HCT116 (cell line): ENCODE data around the gene PIKFYVE. TPM values are rescaled to one million over a fixed set of nuclear protein-coding genes. Genes with fewer than 3 reads are reported as not detected.
"Not testable (repeated sequence)": the region's sequence is repeated elsewhere in the genome, so short reads cannot be mapped to it uniquely, and the experiment has no call there.

Experiments
- ATAC-seq: fragments of 200-7000 bp; cut with Tn5 transposase; 2 replicates; pipeline ENCODE4 v1.9.1; 2020; ENCODE audit warnings: mild to moderate bottlenecking, moderate library complexity
- BruUV-seq: library from RNA; stranded (reverse); fragments of 400-500 nt; replicated peaks from 2 replicates; lab custom pipeline; 2021; lab: Mats Ljungman, UMichigan
- CTCF ChIA-PET: fragments of 300-600 bp; sonication (Branson Sonifier 250); formaldehyde crosslinking; loops from one replicate; lab custom pipeline; 2021; ENCODE audit warnings: antibody characterized with exemption; lab: Charles Lee
- POLR2A ChIA-PET: fragments of 300-600, 350-600 bp; sonication (Branson Sonifier 250); formaldehyde crosslinking; loops from one replicate; lab custom pipeline; 2021; ENCODE audit warnings: antibody characterized with exemption; lab: Charles Lee
- RAD21 ChIA-PET, 2 experiments: fragments of 300-600 bp; sonication (Branson Sonifier 250); formaldehyde crosslinking; loops; one replicate each; lab custom pipeline; 2023; ENCODE audit warnings: low total read pairs in 2 of 2; ENCODE audit not compliant: uncharacterized antibody in 2 of 2, unreplicated experiment in 2 of 2, low non-redundant PET in 1 of 2; lab: Charles Lee
- DNase-seq: peaks from one replicate; pipeline ENCODE4 v3.0.0-alpha.2; 2010; ENCODE audit warnings: low read depth, low spot score
- H2AFZ ChIP-seq: fragments of 200-600 bp; shearing (Covaris generic), sonication (generic); 2 replicates; pipeline ENCODE4 v1.6.1; 2017; ENCODE audit warnings: low read depth, mixed run types, mixed read lengths, antibody characterized with exemption, low read length; ENCODE audit not compliant: poor library complexity, severe bottlenecking
- H3K27ac ChIP-seq: 2 replicates; pipeline ENCODE4 v1.5.1; 2012; ENCODE audit warnings: low read depth, low read length
- H3K27me3 ChIP-seq: fragments of 200-600 bp; sonication (generic); 2 replicates; pipeline ENCODE4 v1.6.1; 2016; ENCODE audit warnings: mixed run types, low read length, mixed read lengths; ENCODE audit not compliant: insufficient read depth
- H3K36me3 ChIP-seq, 2 experiments: fragments of 200-500 bp in 1 of 2; fragments of 200-600 bp in 1 of 2; sonication (Bioruptor generic) in 1 of 2; sonication (generic) in 1 of 2; 2 replicates each; pipeline versions ENCODE4 v1.5.1 to v1.6.1; 2014 to 2016; ENCODE audit warnings: low read length in 2 of 2, inconsistent platforms in 1 of 2, mixed read lengths in 1 of 2, mixed run types in 1 of 2; ENCODE audit not compliant: insufficient read depth in 2 of 2, control insufficient read depth in 1 of 2
- H3K4me1 ChIP-seq, 2 experiments: fragments of 200-600 bp in 1 of 2; sonication (generic) in 1 of 2; 2 replicates each; pipeline versions ENCODE4 v1.5.1 to v1.6.1; 2012 to 2017; ENCODE audit warnings: low read length in 2 of 2, inconsistent platforms in 1 of 2, mild to moderate bottlenecking in 1 of 2, mixed read lengths in 1 of 2, mixed run types in 1 of 2, moderate library complexity in 1 of 2; ENCODE audit not compliant: insufficient read depth in 2 of 2, control insufficient read depth in 1 of 2
- H3K4me2 ChIP-seq: fragments of 200-600 bp; sonication (generic); 2 replicates; pipeline ENCODE4 v1.6.1; 2017; ENCODE audit warnings: mixed run types, low read length, mixed read lengths
- H3K4me3 ChIP-seq, 2 experiments: fragments of 200-600 bp in 1 of 2; sonication (generic) in 1 of 2; replicated peaks in 1 of 2; 2 replicates each; pipeline ENCODE4 v1.5.1; 2011 to 2016; ENCODE audit warnings: low read length in 2 of 2, control low read depth in 1 of 2, low read depth in 1 of 2, mild to moderate bottlenecking in 1 of 2, mixed read lengths in 1 of 2, mixed run types in 1 of 2
- H3K79me2 ChIP-seq: fragments of 200-600 bp; sonication (generic); 2 replicates; pipeline ENCODE4 v1.6.1; 2017; ENCODE audit warnings: mild to moderate bottlenecking, mixed run types, low read length, moderate library complexity, mixed read lengths; ENCODE audit not compliant: insufficient read depth
- H3K9ac ChIP-seq: fragments of 200-600 bp; sonication (generic); 2 replicates; pipeline ENCODE4 v1.6.1; 2016; ENCODE audit warnings: low read length, mixed read lengths
- H3K9me2 ChIP-seq: fragments of 200-600 bp; sonication (generic), shearing (Covaris generic); 2 replicates; pipeline ENCODE4 v1.6.1; 2017; ENCODE audit warnings: mixed run types, mild to moderate bottlenecking, moderate library complexity; ENCODE audit not compliant: insufficient read depth
- H3K9me3 ChIP-seq, 2 experiments: fragments of 200-500 bp in 1 of 2; fragments of 200-600 bp in 1 of 2; sonication (Bioruptor generic) in 1 of 2; sonication (generic) in 1 of 2; 2 replicates each; pipeline ENCODE4 v1.6.1; 2014 to 2017; ENCODE audit warnings: low read length in 2 of 2, mixed read lengths in 2 of 2, inconsistent platforms in 1 of 2, low read depth in 1 of 2, mild to moderate bottlenecking in 1 of 2, mixed run types in 1 of 2, moderate library complexity in 1 of 2; ENCODE audit not compliant: control insufficient read depth in 1 of 2, insufficient read depth in 1 of 2
- H4K20me1 ChIP-seq: fragments of 200-600 bp; sonication (generic), shearing (Covaris generic); 2 replicates; pipeline ENCODE4 v1.6.1; 2017; ENCODE audit warnings: mixed run types, mild to moderate bottlenecking, moderate library complexity; ENCODE audit not compliant: insufficient read depth
- ELF1 ChIP-seq: IDR thresholded peaks from 2 replicates; pipeline ENCODE4 v1.6.1; 2012; ENCODE audit warnings: low read depth, borderline replicate concordance
- FOSL1 ChIP-seq: IDR thresholded peaks from 2 replicates; pipeline ENCODE4 v1.6.1; 2012; ENCODE audit warnings: low read depth
- SIN3A ChIP-seq: IDR thresholded peaks from 2 replicates; pipeline ENCODE4 v1.6.1; 2012; ENCODE audit warnings: low read depth
- intact Hi-C: fragments of 100-400 bp; cut with micrococcal nuclease; formaldehyde crosslinking; loops from 2 replicates; pipeline ENCODE4 v1.10.0; 2022
- total RNA-seq: library from RNA; stranded (reverse); gene quantifications from one replicate; pipeline ENCODE4 v1.2.1, GENCODE V29; 2021; ENCODE audit not compliant: unreplicated experiment

Gene PIKFYVE
- total RNA-seq, 1 experiment from 2014 or later = 21.8 TPM

DNA sequence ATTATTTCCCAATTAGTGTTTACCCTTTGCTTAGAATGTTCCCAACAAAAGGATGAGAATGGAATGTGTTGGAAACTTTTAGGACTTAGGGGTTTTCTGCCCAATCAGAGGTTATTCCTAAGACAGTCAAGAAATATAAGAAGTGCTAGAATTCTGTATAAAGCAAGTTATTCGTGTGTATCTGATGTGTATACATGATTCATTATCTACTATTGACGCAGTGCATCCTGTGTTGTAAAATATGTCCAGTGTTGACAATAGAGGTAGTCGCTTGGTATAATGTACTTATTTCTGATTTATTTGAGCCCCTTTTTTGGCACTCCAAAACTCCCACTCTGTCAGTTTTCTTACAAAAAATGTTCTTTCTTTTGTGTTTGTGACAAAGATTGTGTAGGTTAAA is 881 bp downstream of the PIKFYVE start:
- ATAC-seq (no peak), DNase-seq (no peak)
- ChIA-PET CTCF (interaction anchor here (1.0 to 2.5 kb wide), 3 partner anchors 13 to 1064 kb away, joined by 3 to 13 read pairs (median 7); no protein-coding TSS in a partner anchor), POLR2A (interaction anchor here (3.0 kb wide), 1 partner anchor 12 kb away, joined by 16 read pairs; the partner anchor contains the start of gene IDH1), RAD21 (no interaction called here)
- H3K4me3 ChIP-seq = peak overlapping the region; percentile 90 to 91
- no peaks in the 10 kb centered on the region for H4K20me1 ChIP-seq
- no peaks in the 10 kb centered on the region for H3K36me3 ChIP-seq
- BruUV-seq = TSS peak; percentile 60
- H2AFZ ChIP-seq = no peak overlapping the region
- intact Hi-C loops = loop anchor here (5.0 kb wide), 1 partner anchor 470 kb away; no protein-coding TSS in a partner anchor
- peak overlapping the region; percentile 79 for H3K9ac ChIP-seq
- peak overlapping the region; percentile 85 for H3K4me2 ChIP-seq
- no peaks in the 10 kb centered on the region for H3K9me2 ChIP-seq
- TF ChIP-seq FOSL1 (no peak), SIN3A (no peak), ELF1 (0 out of 2 replicates have a peak, but pooled peaks have one; percentile 17)
- peak overlapping the region; percentile 62; the same call in 1 of the 2 replicates for H3K27ac ChIP-seq
- 0 out of 4 replicates have a peak, but pooled peaks cover 0 to 3% of the 10 kb centered on the region in 2 experiments for H3K9me3 ChIP-seq
- no peaks in the 10 kb centered on the region for H3K27me3 ChIP-seq
- peaks cover 38% of the 10 kb centered on the region for H3K79me2 ChIP-seq
- peaks cover 10 to 29% of the 10 kb centered on the region in 2 experiments for H3K4me1 ChIP-seq

DNA sequence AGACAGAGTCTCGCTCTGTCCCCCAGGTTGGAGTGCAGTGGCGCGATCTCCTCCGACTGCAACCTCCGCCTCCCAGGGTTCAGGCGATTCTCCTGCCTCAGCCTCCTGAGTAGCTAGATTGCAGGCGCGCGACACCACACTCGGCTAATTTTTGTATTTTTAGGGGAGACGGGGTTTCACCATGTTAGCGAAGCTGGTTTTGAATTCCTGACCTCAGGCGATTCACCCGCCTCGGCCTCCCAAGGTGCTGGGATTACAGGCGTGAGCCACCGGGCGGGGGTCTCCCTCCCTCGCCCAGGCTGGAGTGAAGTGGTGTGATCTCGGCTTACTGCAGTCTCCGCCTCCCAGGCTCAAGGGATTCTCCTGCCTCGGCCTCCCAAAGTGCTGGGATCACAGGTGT is 1.5 kb downstream of the PIKFYVE start:
- Histone ChIP-seq H3K9ac (peak overlapping the region; percentile 79; the same call in 1 of the 2 replicates), H3K4me3 (peak overlapping the region; percentile 90 to 91; a peak in 3 of 4 replicates), H3K4me2 (peak overlapping the region; percentile 85), H3K4me1 (peaks cover 10 to 29% of the 10 kb centered on the region in 2 experiments), H3K79me2 (peaks cover 38% of the 10 kb centered on the region)
- RAD21 ChIA-PET, H4K20me1 ChIP-seq, DNase-seq, H3K9me3 ChIP-seq, H3K36me3 ChIP-seq, H3K27ac ChIP-seq, ATAC-seq, H2AFZ ChIP-seq, BruUV-seq, H3K9me2 ChIP-seq, H3K27me3 ChIP-seq: not testable (repeated sequence)
- POLR2A ChIA-PET = interaction anchor here (3.0 kb wide), 1 partner anchor 13 kb away, joined by 16 read pairs; the partner anchor contains the start of gene IDH1
- CTCF ChIA-PET = interaction anchor here (2.5 kb wide), 1 partner anchor 165 kb away, joined by 13 read pairs; no protein-coding TSS in a partner anchor
- intact Hi-C loops = loop anchor here (5.0 kb wide), 1 partner anchor 470 kb away; no protein-coding TSS in a partner anchor
